HUES64 (cell line): ENCODE results near the gene APOE. TPM values are rescaled to one million over a fixed set of nuclear protein-coding genes. Genes with fewer than 3 reads are reported as not detected.
"Not testable (repeated sequence)": the region's sequence is repeated elsewhere in the genome, so short reads cannot be mapped to it uniquely, and the experiment has no call there.

Source experiments
- H3K27ac ChIP-seq: 2 replicates; pipeline ENCODE4 v1.7.0; 2013; ENCODE audit warnings: low read depth, low read length, inconsistent platforms
- H3K27me3 ChIP-seq: 2 replicates; pipeline ENCODE4 v1.6.1; 2013; ENCODE audit warnings: mild to moderate bottlenecking, low read length; ENCODE audit not compliant: insufficient read depth
- H3K36me3 ChIP-seq: 2 replicates; pipeline ENCODE4 v1.6.1; 2013; ENCODE audit warnings: mild to moderate bottlenecking, low read length; ENCODE audit not compliant: insufficient read depth
- H3K4me1 ChIP-seq: 2 replicates; pipeline ENCODE4 v1.6.1; 2013; ENCODE audit warnings: mild to moderate bottlenecking, low read length, moderate library complexity; ENCODE audit not compliant: insufficient read depth
- H3K4me3 ChIP-seq: 2 replicates; pipeline ENCODE4 v1.5.1; 2013; ENCODE audit warnings: mild to moderate bottlenecking, low read length, moderate library complexity
- H3K9ac ChIP-seq: 2 replicates; pipeline ENCODE4 v1.6.1; 2013; ENCODE audit warnings: mild to moderate bottlenecking, low read depth, low read length
- H3K9me3 ChIP-seq: 2 replicates; pipeline ENCODE4 v1.6.1; 2013; ENCODE audit warnings: low read depth, low read length; ENCODE audit not compliant: insufficient read depth
- WGBS: fragments of 150-250, 120-280 bp; methylation state at CpG from one replicate; pipeline ENCODE4 v1.1.7; 2013; ENCODE audit warnings: missing lambda C conversion rate; 5-methylcytosine and 5-hydroxymethylcytosine counted together
- polyA plus RNA-seq, 2 experiments: library from polyadenylated mRNA; stranded (reverse); fragments of 50-300 nt; gene quantifications; one replicate each; pipeline ENCODE4 v1.2.3, GENCODE V29; 2013

The APOE gene
- polyA plus RNA-seq (2013, experiment 1 of 2), result 379 TPM
- polyA plus RNA-seq (2013, experiment 2 of 2), result 368 TPM

GRCh38 chr19:44905437-44906160 lies at the start of gene APOE:
Gene APOE (plus strand): TSS chr19:44905796. CDS start chr19:44906625, 829 bp downstream.
- H3K27me3 ChIP-seq, result no peaks in the 10 kb centered on the region
- H3K4me3 ChIP-seq, result peak within 1 kb of the TSS; percentile 80

GRCh38 chr19:44856421-44857083 lies 49.0 kb upstream of the APOE start:
- Histone ChIP-seq H3K9ac (no peak overlapping the region), H3K36me3 (peaks cover 44% of the 10 kb centered on the region), H3K27ac (no peak overlapping the region), H3K27me3 (no peaks in the 10 kb centered on the region), H3K9me3 (no peaks in the 10 kb centered on the region), H3K4me3 (no peak overlapping the region), H3K4me1 (no peaks in the 10 kb centered on the region; the same call in 1 of the 2 replicates)
- 88% methylated on average over 10 of the region's 10 CpGs for WGBS

More at GRCh38 chr19:44905437-44906160, at the start of gene APOE:
- 2% methylated on average over 17 of the region's 20 CpGs for WGBS
- peak within 1 kb of the TSS; percentile 85 for H3K9ac ChIP-seq
- H3K9me3 ChIP-seq, result no peaks in the 10 kb centered on the region
- H3K36me3 ChIP-seq, result peaks cover 50% of the 10 kb centered on the region
- H3K27ac ChIP-seq, result peak within 1 kb of the TSS; percentile 89
- H3K4me1 ChIP-seq, result no peaks in the 10 kb centered on the region

- H3K36me3 ChIP-seq, result peaks cover 50% of the 10 kb centered on the region
- 97% methylated on average over 4 of the region's 4 CpGs for WGBS
- no peaks in the 10 kb centered on the region for H3K9me3 ChIP-seq
- no peaks in the 10 kb centered on the region for H3K27me3 ChIP-seq
- no peak overlapping the region for H3K27ac ChIP-seq
- H3K4me1 ChIP-seq, result no peaks in the 10 kb centered on the region; the same call in 1 of the 2 replicates
- no peak overlapping the region for H3K9ac ChIP-seq
- H3K4me3 ChIP-seq, result no peak overlapping the region
Measured at GRCh38 chr19:44857837-44858236, 47.8 kb upstream of the APOE start.

- H3K9me3 ChIP-seq, H3K4me1 ChIP-seq, H3K27ac ChIP-seq, H3K9ac ChIP-seq, H3K27me3 ChIP-seq, H3K4me3 ChIP-seq: not testable (repeated sequence)
- 92% methylated on average over 3 of the region's 3 CpGs for WGBS
- H3K36me3 ChIP-seq, result peaks cover 57% of the 10 kb centered on the region
Measured at GRCh38 chr19:44861576-44861975, 44.0 kb upstream of the APOE start.

- H3K4me3 ChIP-seq, result no peak overlapping the region
- H3K4me1 ChIP-seq, result no peaks in the 10 kb centered on the region
- H3K27ac ChIP-seq, result no peak overlapping the region
- peaks cover 67% of the 10 kb centered on the region for H3K36me3 ChIP-seq
- 100% methylated on average over 1 of the region's 2 CpGs for WGBS
- no peak overlapping the region for H3K9ac ChIP-seq
- no peaks in the 10 kb centered on the region for H3K9me3 ChIP-seq
- H3K27me3 ChIP-seq, result no peaks in the 10 kb centered on the region
Measured at GRCh38 chr19:44863990-44864389, 41.6 kb upstream of the APOE start.

DNA sequence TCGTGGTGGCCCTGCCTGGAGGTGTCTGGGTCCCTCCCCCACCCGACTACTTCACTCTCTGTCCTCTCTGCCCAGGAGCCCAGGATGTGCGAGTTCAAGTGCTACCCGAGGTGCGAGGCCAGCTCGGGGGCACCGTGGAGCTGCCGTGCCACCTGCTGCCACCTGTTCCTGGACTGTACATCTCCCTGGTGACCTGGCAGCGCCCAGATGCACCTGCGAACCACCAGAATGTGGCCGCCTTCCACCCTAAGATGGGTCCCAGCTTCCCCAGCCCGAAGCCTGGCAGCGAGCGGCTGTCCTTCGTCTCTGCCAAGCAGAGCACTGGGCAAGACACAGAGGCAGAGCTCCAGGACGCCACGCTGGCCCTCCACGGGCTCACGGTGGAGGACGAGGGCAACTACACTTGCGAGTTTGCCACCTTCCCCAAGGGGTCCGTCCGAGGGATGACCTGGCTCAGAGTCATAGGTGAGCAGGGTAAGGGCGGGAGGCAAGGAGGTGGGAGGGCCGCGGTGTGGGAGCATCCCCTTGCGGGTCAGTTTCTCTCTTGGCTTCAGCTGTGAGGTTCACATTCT lies 40.3 kb upstream of the APOE start:
- H3K4me1 ChIP-seq, result no peaks in the 10 kb centered on the region

GRCh38 chr19:44866664-44867063 lies 38.9 kb upstream of the APOE start:
- no peak overlapping the region for H3K4me3 ChIP-seq
- H3K9ac ChIP-seq, result no peak overlapping the region
- H3K4me1 ChIP-seq, result no peaks in the 10 kb centered on the region
- WGBS, result 98% methylated on average over 4 of the region's 4 CpGs
- H3K9me3 ChIP-seq, result no peaks in the 10 kb centered on the region
- no peaks in the 10 kb centered on the region for H3K27me3 ChIP-seq
- no peak overlapping the region for H3K27ac ChIP-seq
- peaks cover 67% of the 10 kb centered on the region for H3K36me3 ChIP-seq

More for the DNA sequence above, 40.3 kb upstream of the APOE start:
- Histone ChIP-seq H3K4me3 (no peak overlapping the region), H3K27me3 (no peaks in the 10 kb centered on the region), H3K36me3 (peaks cover 65% of the 10 kb centered on the region), H3K9ac (no peak overlapping the region), H3K9me3 (no peaks in the 10 kb centered on the region), H3K27ac (no peak overlapping the region)
- 97% methylated on average over 27 of the region's 27 CpGs for WGBS

DNA sequence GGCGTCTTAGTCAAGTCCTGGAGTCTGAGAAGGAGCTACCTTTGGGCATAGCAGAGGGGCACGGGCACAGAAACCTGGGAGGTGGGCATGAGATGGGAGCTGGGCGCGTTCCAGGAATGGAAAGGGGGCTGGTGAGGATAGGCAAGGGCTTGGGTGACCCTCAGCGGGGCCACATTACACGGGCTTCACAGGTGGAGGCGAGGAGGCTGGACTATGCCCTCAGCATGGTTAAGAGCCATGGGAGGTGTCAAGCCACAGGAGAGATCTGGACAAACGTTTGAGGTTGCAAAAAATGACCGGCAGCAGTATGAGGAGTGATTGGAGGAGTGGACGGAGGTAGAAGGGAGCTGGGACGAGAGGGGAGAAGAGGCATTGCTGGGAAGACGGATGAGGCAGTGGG lies 38.0 kb upstream of the APOE start:
- H3K27ac ChIP-seq, result no peak overlapping the region
- H3K9ac ChIP-seq, result no peak overlapping the region
- H3K36me3 ChIP-seq, result peaks cover 70% of the 10 kb centered on the region
- WGBS, result 90% methylated on average over 12 of the region's 12 CpGs
- H3K27me3 ChIP-seq, result no peaks in the 10 kb centered on the region
- H3K9me3 ChIP-seq, result no peaks in the 10 kb centered on the region
- no peaks in the 10 kb centered on the region for H3K4me1 ChIP-seq
- no peak overlapping the region for H3K4me3 ChIP-seq

GRCh38 chr19:44869733-44870470 lies 35.7 kb upstream of the APOE start:
- no peaks in the 10 kb centered on the region for H3K27me3 ChIP-seq
- H3K27ac ChIP-seq, result no peak overlapping the region
- no peak overlapping the region for H3K4me3 ChIP-seq
- no peak overlapping the region for H3K9ac ChIP-seq
- no peaks in the 10 kb centered on the region for H3K4me1 ChIP-seq
- H3K9me3 ChIP-seq, result no peaks in the 10 kb centered on the region
- peaks cover 89% of the 10 kb centered on the region for H3K36me3 ChIP-seq
- 94% methylated on average over 13 of the region's 13 CpGs for WGBS

DNA sequence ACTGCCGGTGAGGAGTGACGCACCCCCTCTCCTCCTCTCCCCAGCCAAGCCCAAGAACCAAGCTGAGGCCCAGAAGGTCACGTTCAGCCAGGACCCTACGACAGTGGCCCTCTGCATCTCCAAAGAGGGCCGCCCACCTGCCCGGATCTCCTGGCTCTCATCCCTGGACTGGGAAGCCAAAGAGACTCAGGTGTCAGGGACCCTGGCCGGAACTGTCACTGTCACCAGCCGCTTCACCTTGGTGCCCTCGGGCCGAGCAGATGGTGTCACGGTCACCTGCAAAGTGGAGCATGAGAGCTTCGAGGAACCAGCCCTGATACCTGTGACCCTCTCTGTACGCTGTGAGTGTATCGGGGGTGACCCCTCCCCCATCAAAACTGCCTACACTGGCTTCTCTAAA lies 33.8 kb upstream of the APOE start:
- 97% methylated on average over 14 of the region's 14 CpGs for WGBS
- H3K27ac ChIP-seq, result no peak overlapping the region
- H3K4me1 ChIP-seq, result 0 out of 2 replicates have a peak, but pooled peaks cover 3% of the 10 kb centered on the region
- H3K27me3 ChIP-seq, result no peaks in the 10 kb centered on the region
- peaks cover 89% of the 10 kb centered on the region for H3K36me3 ChIP-seq
- no peaks in the 10 kb centered on the region for H3K9me3 ChIP-seq
- H3K9ac ChIP-seq, result no peak overlapping the region
- no peak overlapping the region for H3K4me3 ChIP-seq

DNA sequence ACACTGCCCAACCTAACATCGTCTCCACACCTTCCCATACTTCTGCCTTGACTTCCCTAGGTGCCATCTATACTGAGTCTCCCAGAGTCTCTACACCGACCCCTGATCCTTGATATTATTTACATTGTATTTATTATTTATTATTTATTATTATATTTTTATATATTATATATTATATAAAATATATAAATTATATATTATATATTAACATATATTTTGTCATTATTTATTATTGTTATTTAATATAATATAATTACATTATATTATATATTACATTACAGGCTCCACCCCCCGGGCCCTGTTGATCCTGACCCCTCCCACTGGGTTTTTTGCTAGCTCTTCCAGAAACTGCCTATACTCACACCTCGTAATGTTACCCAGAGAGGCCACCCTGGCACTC lies 32.9 kb upstream of the APOE start:
- 80% methylated on average over 3 of the region's 4 CpGs for WGBS
- H3K27me3 ChIP-seq, result no peaks in the 10 kb centered on the region

More for the DNA sequence above, 32.9 kb upstream of the APOE start:
- Histone ChIP-seq H3K36me3 (peaks cover 91% of the 10 kb centered on the region), H3K9ac (no peak overlapping the region), H3K9me3 (no peaks in the 10 kb centered on the region), H3K4me1 (peaks cover 12% of the 10 kb centered on the region; the same call in 1 of the 2 replicates), H3K27ac (no peak overlapping the region), H3K4me3 (no peak overlapping the region)
